Measurements from ENCODE around the gene ADAT3. TPM values are rescaled to one million over a fixed set of nuclear protein-coding genes. Genes with fewer than 3 reads are reported as not detected.

The ADAT3 gene
- total and polyA plus RNA-seq, 11 donors = 1.2 to 5.1 (median 1.9) TPM

- ATAC-seq (no peak), DNase-seq (peak in 3 of 5 donors; percentile 41 to 66 (median 46))
- Histone ChIP-seq H3K27me3 (no peaks in the 10 kb centered on the region), H3K27ac (peak overlapping the region in 5 of 12 donors; percentile 26 to 95 (median 53)), H3K9me3 (no peaks in the 10 kb centered on the region), H3K36me3 (no peaks in the 10 kb centered on the region), H3K4me1 (peaks cover 0 to 50% (median 18%) of the 10 kb centered on the region in 12 donors), H3K4me3 (no peak overlapping the region)
- 82 to 91% (median 86%) methylated on average over 16 of the region's 16 CpGs for WGBS, 4 donors
- intact Hi-C loops (cut with DNase I) = no loop called here
- no peak for TF ChIP-seq POLR2A (IDR thresholded peaks at IDR 0.05)
- TF ChIP-seq CTCF (IDR thresholded peaks at IDR 0.05) = no peak
These were observed 3.2 kb upstream of the ADAT3 start for GRCh38 chr19:1901940-1902404.

- intact Hi-C loops (cut with DNase I) = no loop called here
- WGBS, 4 donors = 71 to 83% (median 77%) methylated on average over 6 of the region's 6 CpGs
- Histone ChIP-seq H3K36me3 (peaks cover 0 to 5% (median 0%) of the 10 kb centered on the region in 9 donors), H3K4me1 (peaks cover 0 to 47% (median 11%) of the 10 kb centered on the region in 12 donors), H3K9me3 (no peaks in the 10 kb centered on the region), H3K27ac (peak overlapping the region in 3 of 12 donors; percentile 13 to 95 (median 41)), H3K27me3 (no peaks in the 10 kb centered on the region), H3K4me3 (no peak overlapping the region)
- DNase-seq = no peak
- no peak for TF ChIP-seq POLR2A (IDR thresholded peaks at IDR 0.05)
- no peak for TF ChIP-seq CTCF (IDR thresholded peaks at IDR 0.05)
- no peak for ATAC-seq
These were observed 2.3 kb upstream of the ADAT3 start for GRCh38 chr19:1902923-1903322.

- 41 to 52% (median 48%) methylated on average over 8 of the region's 8 CpGs for WGBS, 4 donors
- Histone ChIP-seq H3K9me3 (no peaks in the 10 kb centered on the region), H3K27me3 (no peaks in the 10 kb centered on the region), H3K27ac (peak overlapping the region in 11 of 12 donors; percentile 26 to 95 (median 70)), H3K4me3 (peak overlapping the region in 9 of 12 donors; percentile 60 to 90 (median 75)), H3K36me3 (peaks cover 0 to 10% (median 0%) of the 10 kb centered on the region in 9 donors), H3K4me1 (peaks cover 0 to 61% (median 10%) of the 10 kb centered on the region in 12 donors)
- ATAC-seq (no peak), DNase-seq (no peak)
- TF ChIP-seq CTCF (IDR thresholded peaks at IDR 0.05) (no peak), POLR2A (IDR thresholded peaks at IDR 0.05) (no peak)
- intact Hi-C loops (cut with DNase I) = no loop called here
These were observed 414 bp upstream of the ADAT3 start for GRCh38 chr19:1904860-1905109.

GRCh38 chr19:1905863-1906375 lies 720 bp downstream of the ADAT3 start:
- intact Hi-C loops (cut with DNase I) = no loop called here
- no peaks in the 10 kb centered on the region for H3K9me3 ChIP-seq
- H3K36me3 ChIP-seq = peaks cover 0 to 10% (median 0%) of the 10 kb centered on the region in 9 donors
- H3K4me1 ChIP-seq = peaks cover 0 to 71% (median 10%) of the 10 kb centered on the region in 12 donors
- DNase-seq (no peak), ATAC-seq (no peak)
- H3K27ac ChIP-seq = peak overlapping the region; percentile 41 to 95 (median 84)
- no peak for TF ChIP-seq CTCF (IDR thresholded peaks at IDR 0.05)
- no peak for TF ChIP-seq POLR2A (IDR thresholded peaks at IDR 0.05)
- H3K4me3 ChIP-seq = peak overlapping the region; percentile 46 to 90 (median 72)
- WGBS, 4 donors = 76 to 82% (median 80%) methylated on average over 9 to 15 of the region's 15 CpGs
- no peaks in the 10 kb centered on the region for H3K27me3 ChIP-seq
